HG02840 (cell line): ENCODE data around the gene NTMT2.

Experiments
- ATAC-seq: cut with Tn5 transposase; IDR thresholded peaks from one replicate; pipeline ENCODE4 v1.9.1; 2021; ENCODE audit warnings: mild to moderate bottlenecking, moderate library complexity, moderate number of reproducible peaks; ENCODE audit not compliant: unreplicated experiment, low FRiP score

Gene NTMT2

GRCh38 chr1:170203693-170204092, 57.9 kb downstream of the NTMT2 start:
- no peak for ATAC-seq

GRCh38 chr1:170204121-170204520, 58.4 kb downstream of the NTMT2 start:
- no peak for ATAC-seq

GRCh38 chr1:170205301-170205700, 59.5 kb downstream of the NTMT2 start:
- ATAC-seq = no peak

GRCh38 chr1:170209125-170209524, 63.4 kb downstream of the NTMT2 start:
- ATAC-seq = no peak

GRCh38 chr1:170210142-170210541, 64.4 kb downstream of the NTMT2 start:
- ATAC-seq = no peak

- ATAC-seq = no peak
These were observed 67.8 kb downstream of the NTMT2 start for GRCh38 chr1:170213596-170213995.

GRCh38 chr1:170214117-170215032, 68.6 kb downstream of the NTMT2 start:
- ATAC-seq = no peak

- no peak for ATAC-seq
These were observed 69.5 kb downstream of the NTMT2 start for GRCh38 chr1:170215072-170215885.

- no peak for ATAC-seq
These were observed 71.9 kb downstream of the NTMT2 start for GRCh38 chr1:170217517-170218256.

GRCh38 chr1:170218257-170218650, 72.5 kb downstream of the NTMT2 start:
- no peak for ATAC-seq
